HT-29 (cell line): Measurements from ENCODE around the gene TNK1. TPM values are rescaled to one million over a fixed set of nuclear protein-coding genes. Genes with fewer than 3 reads are reported as not detected.
"Not testable (repeated sequence)": the region's sequence is repeated elsewhere in the genome, so short reads cannot be mapped to it uniquely, and the experiment has no call there.

Experiments
- DNase-seq: peaks from one replicate; pipeline ENCODE4 v3.0.0-alpha.2; 2015; ENCODE audit warnings: low spot score
- total RNA-seq: library from RNA; depleted of rRNA; stranded (reverse); fragments of >200 nt; shearing (Covaris generic); gene quantifications from 2 replicates; pipeline ENCODE4 v1.2.3, GENCODE V29; 2014

Gene TNK1
- total RNA-seq, 1 experiment from 2014 or later = 9.4 TPM

DNA sequence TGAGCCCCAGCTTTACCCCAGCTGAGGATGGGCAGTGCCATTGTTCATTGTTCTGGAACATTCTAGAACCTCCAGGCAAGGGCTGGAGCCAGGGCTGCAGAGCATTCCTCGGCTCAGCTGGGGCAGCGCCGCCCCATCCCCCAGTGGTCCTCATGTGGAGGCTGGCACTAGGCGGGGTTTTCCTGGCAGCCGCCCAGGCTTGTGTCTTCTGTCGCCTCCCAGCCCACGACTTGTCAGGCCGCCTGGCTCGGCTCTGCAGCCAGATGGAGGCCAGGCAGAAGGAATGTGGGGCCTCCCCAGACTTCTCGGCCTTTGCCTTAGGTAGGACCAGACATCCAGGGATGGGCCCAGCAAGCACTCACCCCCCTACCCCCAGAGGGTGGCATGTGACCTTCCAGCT, 25.8 kb upstream of the TNK1 start, which contains the start of gene TMEM95:
TMEM95 (plus strand) TSS at position 104 of the 400 bp plus-strand sequence; CDS start at position 153, 49 bp downstream.
- peak; percentile 42 for DNase-seq

DNA sequence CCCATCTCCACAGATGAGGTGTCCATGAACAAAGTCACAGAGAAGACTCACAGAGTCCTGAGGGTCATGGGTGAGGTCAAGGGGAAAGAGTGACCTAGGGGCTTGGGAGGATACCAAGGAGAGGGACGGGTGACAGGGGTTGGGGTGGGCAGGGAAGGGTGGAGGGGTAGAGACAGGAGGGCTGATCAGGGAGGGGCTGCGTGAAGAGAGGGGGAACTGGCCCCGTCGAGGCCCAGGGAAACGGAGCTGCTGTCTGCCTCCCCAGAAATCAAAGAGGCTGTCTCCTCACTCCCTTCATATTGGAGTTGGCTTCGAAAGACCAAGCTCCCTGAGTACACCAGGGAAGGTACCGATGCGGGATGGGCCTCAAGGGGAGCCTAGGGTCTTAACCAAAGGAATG, 25.3 kb upstream of the TNK1 start:
- DNase-seq = no peak

DNA sequence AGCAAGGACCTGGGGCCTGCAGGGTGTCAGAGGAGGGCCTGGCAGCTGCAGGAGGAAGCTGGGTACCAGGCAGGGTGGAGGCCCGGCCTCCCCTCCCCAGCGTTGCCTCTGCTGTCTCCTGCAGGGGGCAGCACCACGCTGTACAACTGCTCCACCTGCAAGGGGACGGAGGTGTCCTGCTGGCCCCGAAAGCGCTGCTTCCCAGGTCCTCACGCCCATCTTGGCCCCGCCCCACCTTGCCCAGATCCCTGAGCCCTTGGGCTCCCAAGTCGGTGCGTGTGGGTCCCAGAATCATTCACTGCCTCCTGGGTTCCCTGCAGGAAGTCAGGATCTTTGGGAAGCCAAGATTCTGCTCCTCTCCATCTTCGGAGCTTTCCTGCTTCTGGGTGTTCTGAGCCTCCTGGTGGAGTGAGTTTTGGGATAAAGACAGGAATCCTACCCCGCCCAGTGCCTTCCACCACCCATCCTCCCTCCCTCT, 24.8 kb upstream of the TNK1 start:
- peak; percentile 72 for DNase-seq

DNA sequence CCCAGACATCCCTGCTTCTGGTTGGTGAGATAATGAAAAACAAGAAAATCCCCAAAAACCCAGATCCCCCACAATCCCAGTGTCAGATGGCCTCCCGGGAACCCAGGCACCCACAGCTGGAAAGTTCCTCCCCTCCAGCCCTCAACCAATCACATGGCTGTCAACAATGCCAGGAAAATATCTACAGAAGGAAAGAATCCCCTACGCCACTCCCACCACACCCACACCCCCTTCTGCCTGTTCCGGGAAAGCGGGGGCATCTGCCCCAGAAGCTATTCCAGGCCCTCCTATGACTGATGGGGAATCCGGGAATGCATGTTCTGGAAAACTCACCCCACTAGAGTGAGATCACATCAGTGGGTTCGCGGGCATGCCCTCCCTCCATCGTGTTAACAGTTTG, 24.1 kb upstream of the TNK1 start:
- no peak for DNase-seq

DNA sequence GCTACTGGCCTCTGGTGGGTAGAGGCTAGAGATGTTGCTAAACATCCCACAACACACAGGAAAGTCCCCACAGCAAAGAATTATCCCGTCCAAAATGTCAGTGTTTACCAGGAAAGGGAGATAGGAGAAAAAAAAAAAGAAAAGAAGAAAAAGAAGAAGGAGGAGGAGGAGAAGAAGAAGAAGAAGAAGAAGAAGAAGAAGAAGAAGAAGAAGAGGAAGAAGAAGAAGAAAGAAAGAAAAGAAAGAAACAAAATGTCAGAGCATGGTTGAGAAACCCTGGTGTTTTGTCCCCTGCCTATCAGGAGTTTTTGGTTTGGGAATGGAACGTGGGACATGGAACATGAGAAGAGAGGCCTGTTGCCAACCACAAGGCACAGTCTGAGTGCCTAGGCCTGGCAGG, 23.5 kb upstream of the TNK1 start:
- no peak for DNase-seq

DNA sequence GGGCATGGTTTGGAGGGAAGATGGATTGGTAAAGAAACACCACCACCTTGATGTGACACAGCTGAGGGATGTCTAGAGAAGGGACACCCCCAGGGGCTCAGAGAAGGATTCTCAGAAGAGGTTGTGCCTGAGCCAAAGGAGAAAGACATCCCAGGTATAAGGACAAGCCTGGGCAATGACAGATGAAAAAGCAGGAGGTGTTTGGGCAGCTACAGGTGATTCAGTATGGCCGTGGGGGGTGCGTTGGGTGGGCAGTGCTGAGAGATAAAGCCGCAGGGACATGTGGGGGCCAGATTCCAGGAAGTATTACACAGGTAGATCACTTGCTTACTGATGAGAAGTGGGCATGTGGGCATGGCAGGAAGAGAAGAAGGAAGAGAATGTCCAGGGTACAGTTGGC, 19.0 kb upstream of the TNK1 start:
- no peak for DNase-seq

DNA sequence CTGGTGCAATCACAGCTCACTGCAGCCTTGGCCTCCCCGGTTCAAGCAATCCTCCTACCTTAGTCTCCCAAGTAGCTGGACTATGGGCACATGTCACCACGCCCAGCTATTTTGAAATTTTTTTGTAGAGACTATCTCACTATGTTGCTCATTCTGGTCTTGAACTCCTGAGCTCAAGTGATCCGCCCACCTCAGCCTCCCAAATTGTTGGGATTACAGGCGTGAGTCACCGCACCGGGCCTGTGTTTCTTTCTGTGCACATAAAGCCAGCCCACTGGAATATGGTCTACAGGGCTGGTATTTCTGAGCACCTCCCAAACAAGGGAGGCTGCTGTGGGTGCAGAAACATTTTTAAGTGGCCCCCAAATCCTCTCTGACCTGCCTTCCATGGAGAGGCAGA, 17.6 kb upstream of the TNK1 start:
- DNase-seq = no peak

DNA sequence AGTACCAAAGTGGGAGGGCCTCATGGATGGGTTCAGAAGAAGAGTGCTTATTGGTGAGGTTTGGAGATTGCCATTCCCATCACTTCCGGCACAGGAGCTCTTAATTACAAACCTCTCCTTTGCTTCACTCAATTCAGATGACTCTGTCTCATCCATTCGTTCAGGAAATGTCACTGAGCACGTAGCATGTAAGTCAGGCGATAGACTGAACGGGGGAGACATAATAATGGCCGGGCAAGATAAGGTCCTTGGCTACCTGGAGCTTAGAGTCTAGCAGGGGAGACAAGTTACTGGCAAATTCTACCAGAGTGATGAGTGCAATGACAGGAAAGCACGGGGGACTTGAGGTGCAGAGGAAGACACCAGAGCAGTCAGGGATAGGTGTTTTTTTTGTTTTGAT, 14.9 kb upstream of the TNK1 start:
- DNase-seq = not testable (repeated sequence)

DNA sequence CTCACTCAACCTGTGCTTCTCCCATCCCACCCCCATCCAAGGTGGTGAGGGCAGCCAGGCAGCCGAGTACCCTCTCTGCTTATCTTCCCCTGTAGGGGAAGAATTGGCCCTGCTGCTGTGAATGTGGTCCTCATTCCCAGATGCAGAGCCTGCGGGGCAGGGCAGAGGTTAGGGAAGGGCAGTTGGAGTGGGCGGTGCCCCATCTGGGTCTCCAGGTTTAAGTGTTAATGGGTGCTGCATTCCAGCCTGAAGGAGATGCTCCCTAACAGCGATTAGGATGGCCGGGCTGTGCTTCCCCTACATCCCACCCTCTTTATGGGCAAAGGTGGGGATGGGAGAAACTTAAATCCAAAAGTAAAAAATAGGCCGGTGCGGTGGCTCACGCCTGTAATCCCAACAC, 13.8 kb upstream of the TNK1 start:
- DNase-seq = no peak

DNA sequence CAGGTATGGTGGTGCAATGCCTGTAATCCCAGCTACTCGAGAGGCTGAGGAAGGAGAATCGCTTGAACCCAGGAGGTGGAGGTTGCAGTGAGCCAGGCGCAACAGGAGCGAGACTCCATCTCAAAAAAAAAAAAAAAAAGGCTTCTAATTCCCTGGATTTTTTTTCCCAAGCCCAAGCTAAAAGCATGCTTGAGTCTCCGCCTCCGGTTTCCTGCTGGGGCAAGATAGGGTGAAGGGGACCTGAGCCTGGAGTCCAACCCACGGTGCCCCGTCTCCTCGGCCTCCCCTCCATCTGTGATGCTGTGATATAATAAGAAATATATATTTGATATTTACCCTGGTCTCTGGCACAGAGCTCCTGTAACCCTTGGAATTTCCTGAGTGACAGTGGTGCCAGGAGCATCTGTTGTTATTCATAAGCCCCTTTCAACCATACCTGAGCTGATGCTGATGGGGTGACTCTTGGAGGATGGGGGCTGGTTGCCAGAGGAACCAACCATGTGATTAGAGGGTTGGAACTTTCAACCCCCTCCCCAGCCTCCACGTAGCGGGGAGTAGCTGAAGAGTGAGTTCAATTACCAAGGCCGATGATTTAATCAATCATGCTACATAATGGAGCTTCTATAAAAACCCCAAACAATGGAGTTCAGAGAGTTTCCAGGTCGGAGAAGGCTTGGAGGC, 12.8 kb upstream of the TNK1 start:
- DNase-seq = no peak

DNA sequence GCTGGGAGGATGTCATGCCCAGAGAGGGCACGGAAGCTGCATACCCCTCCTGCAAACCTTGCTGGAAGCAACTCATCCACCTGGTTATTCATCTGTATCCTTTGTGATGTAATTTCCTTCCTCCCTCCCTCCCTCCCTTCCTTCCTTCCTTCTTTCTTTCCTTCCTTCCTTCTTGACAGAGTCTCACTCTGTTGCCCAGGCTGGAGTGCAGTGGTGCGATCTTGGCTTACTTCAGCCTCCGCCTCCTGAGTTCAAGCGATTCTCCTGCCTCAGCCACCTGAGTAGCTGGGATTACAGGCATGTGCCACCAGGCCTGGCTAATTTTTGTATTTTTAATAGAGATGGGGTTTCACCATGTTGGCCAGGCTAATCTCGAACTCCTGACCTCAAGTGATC, 12.3 kb upstream of the TNK1 start:
- DNase-seq = not testable (repeated sequence)

DNA sequence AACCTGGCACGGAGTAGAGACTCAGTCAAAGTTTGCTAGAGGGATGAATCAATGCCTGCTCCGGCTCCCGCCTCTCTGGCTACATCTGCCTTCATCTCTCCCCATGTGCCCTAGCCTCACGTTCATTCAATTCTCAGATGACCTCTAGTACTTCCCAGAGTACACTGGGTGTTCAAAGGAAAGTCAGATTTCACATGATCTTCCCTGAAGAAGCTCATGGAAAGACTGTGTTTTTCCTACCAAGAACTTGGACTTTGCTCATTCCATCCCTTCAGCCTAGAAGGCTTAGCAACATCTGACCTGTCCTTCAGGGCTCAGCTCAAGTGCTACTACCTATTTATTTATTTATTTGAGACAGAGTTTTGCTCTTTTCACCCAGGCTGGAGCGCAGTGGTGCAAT, 11.1 kb upstream of the TNK1 start:
- DNase-seq = no peak

DNA sequence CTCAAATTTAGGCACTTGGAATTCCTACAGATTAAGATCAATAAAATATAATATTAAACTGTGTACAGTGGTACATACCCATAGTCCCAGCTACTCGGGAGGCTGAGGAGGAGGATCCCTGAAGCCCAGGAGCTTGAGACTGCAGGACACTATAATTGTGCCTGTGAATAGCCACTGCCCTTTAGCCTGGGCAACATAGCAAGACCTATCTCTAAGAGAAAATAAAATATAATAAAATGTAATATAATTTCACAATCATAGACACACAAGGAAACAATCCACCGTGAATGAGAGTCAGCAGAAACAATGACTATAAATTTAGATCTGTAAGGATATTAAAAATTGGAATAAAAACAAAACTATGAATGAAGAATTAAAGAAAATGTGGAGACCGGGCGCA, 10.0 kb upstream of the TNK1 start:
- DNase-seq = no peak

DNA sequence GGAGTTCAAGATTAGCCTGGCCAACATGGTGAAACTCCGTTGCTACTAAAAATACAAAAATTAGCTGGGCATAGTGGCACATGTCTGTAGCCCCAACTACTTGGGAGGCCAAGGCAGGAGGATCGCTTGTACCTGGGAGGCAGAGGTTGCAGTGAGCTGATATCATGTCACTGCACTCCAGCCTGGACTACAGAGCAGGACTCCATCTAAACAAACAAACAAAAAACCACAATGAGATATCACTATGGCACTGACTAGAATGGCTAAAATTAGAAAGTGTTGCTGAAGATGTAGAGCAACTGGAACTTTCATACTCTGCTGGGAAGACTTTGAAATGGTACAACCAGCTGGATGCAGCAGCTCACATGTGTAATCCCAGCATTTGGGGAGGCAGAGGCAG, 6.5 kb upstream of the TNK1 start:
- DNase-seq = no peak

DNA sequence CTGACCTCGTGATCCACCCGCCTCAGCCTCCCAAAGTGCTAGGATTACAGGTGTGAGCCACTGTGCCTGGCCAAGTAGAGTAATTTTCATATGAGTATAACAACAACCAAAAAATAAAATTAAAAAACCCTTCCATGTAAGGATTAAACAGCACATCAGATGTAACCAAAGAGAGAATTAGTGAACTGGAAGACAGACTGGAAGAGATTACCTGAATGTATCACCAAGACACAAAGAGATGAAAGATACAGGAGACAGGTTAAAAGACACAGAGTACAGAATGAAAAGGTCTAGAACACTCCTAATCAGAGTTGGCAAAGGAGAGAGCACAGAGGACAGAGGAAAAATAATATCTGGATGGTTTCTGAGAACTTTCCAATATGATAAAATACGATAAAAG, 1.8 kb upstream of the TNK1 start:
- DNase-seq = no peak

DNA sequence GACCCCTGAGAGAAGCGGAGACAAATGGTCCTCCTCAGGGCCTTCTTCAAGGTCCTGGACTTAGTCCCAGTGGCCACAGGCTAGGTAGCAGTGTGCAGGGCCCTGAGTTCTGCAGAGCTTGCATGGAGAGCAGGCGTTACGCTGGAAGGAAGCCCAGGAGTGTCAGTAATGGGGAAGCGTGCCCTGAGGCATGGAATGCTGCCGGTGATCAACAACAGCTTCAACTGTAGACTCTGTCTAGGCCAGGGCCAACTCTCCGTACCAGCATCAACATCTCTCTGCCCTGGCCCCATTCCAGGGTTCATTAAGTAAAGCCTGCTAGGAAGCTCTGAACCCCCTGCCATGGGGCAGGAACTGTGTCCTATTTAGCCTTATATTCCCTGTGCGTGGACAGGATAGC, 568 bp upstream of the TNK1 start:
- peak; percentile 22 for DNase-seq

DNA sequence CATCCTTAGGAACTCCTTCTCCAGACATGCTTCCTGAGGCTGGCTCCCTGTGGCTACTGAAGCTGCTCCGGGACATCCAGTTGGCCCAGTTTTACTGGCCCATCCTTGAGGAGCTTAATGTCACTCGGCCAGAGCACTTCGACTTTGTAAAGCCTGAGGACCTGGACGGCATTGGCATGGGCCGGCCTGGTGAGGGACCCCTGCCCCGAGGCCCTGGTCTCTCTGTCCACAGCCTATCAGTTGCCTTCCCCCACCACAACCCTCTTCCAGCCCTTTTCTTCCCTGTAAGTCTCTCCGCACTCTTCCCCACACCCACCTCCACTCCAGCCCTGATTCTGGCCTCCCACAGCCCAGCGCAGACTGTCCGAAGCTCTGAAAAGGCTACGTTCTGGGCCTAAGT, 2.0 kb downstream of the TNK1 start:
- no peak for DNase-seq

DNA sequence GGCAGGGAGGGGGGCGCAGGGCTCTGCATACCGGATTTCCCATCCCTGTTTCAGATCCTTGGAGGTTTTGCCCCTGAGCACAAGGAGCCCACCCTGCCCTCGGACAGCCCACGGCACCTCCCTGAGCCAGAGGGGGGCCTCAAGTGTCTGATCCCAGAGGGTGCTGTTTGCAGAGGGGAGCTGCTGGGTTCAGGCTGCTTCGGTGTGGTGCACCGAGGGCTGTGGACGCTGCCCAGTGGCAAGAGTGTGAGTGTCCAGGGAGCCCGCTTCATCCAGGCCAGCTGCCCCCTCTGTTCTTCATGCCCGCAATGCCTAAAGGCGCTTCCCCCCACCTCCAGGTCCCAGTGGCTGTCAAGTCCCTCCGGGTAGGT, 2.5 kb downstream of the TNK1 start:
- no peak for DNase-seq

DNA sequence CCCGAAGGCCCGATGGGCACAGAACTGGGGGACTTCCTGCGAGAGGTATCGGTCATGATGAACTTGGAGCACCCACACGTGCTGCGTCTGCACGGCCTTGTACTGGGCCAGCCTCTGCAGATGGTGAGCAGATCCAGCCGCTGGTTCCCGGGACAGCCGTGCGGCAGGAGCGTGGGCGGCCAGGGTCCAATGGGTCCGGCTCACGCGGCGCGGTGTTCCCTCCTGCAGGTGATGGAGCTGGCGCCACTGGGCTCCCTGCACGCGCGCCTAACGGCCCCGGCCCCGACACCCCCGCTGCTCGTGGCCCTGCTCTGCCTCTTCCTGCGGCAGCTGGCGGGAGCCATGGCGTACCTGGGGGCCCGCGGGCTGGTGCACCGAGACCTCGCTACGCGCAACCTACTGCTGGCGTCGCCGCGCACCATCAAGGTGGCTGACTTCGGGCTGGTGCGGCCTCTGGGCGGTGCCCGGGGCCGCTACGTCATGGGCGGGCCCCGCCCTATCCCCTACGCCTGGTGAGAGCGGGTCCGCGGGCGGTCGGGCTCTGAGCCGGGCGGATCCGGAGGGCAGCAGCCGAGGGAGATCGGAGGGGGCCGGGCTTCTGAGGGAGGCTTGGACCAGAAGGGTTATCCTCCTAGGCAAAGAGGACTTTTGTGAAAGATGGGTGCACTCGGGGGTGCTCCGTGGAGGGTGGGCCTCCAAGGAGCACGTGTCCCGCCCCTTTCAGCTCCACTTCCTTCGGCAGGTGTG, 3.0 kb downstream of the TNK1 start:
- DNase-seq = no peak

DNA sequence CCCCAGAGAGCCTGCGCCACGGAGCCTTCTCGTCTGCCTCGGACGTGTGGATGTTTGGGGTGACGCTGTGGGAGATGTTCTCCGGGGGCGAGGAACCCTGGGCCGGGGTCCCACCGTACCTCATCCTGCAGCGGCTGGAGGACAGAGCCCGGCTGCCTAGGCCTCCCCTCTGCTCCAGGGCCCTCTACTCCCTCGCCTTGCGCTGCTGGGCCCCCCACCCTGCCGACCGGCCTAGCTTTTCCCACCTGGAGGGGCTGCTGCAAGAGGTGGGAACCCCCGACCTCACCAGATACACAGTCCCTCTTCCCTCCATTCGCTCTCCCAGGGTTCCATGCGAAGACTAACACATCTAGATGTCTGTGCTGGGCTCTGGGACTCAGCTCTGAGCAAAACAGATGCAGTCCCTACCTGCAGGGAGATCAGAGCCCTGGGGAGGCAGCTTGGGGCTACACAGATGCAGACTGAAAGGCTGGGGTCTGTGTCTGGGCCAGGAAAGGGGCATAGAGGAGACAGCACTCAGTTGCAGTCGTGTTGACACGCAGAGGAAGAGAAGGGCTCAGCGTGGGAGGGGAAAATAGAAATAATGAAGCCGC, 3.7 kb downstream of the TNK1 start:
- no peak for DNase-seq

DNA sequence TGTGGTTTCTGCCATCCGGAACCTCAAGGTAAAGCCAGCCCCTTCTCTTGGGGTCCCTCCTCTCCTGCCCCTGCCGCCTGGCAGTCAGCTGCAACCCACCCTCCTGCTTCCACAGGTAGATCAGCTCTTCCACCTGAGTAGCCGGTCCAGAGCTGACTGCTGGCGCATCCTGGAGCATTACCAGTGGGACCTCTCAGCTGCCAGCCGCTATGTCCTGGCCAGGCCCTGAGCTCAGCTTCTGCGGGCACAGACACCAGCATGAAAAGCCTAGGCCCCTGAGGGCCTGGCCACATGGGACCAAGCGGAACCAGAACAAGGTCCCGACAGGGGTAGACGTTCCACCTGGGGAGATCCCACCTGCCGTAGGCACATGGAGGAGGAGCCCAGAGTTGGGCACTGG, 8.0 kb downstream of the TNK1 start:
- no peak for DNase-seq

DNA sequence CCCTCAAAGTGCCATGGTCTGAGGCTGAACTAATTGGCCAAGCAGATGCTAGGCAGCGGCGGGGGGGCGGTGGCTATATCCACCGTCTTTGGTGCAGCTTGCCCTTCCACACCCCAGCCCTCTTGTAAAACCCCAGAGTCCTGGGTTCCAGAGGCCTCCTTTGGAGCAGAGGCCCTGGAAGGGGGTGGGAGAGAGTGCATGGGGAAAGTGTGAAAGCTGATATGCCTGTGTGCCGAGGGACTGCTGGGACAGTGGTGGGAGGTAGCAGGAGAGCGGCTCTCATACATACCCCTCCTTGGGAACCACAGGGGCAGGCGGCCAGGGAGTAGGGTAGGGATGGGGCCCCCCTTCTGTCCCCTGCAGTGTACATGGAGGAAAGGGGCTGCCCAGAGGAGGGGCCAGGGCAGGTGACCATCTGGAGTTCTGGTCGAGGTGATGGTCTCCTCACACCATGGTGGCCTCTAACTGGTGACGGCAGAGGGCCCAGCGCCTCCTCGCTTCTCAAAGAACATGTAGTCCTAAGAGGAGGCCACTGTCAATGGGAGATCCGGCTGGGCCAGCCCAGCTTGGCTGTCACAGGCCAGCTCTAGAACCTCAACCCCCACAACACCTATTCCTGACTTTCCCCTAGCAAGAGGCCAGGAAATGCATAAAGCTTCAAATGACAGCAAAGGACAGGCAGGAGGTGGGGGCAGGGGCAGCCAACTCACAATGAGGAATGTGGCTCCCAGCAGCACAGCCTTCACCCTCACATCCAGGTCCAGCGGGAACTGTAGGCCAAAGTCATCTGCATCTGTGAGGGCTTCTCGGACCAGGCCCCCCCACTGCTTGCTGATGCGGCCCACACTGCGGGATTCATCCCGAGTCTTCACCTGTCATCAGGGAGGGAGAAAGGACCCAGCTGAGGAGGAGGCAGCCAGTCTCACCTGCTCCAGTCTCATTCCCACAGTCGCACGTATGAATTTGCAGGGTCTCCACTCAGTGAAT, 9.3 kb downstream of the TNK1 start:
- DNase-seq = no peak
